Measurements from ENCODE around the gene JCAD. TPM values are rescaled to one million over a fixed set of nuclear protein-coding genes. Genes with fewer than 3 reads are reported as not detected.

The JCAD gene
- total RNA-seq, 4 donors from 2014 or later, result 30.0 to 65.3 (median 44.2) TPM

GRCh38 chr10:30068492-30069223 lies 9.3 kb upstream of the JCAD start:
- Histone ChIP-seq H3K27me3 (no peaks in the 10 kb centered on the region), H3K9me3 (no peaks in the 10 kb centered on the region), H3K4me1 (no peaks in the 10 kb centered on the region), H3K36me3 (no peaks in the 10 kb centered on the region), H3K4me3 (no peak overlapping the region), H3K27ac (no peak overlapping the region)
- TF ChIP-seq EP300 (IDR thresholded peaks at IDR 0.05), result no peak
- no peak for TF ChIP-seq POLR2A (IDR thresholded peaks at IDR 0.05)
- no peak for TF ChIP-seq CTCF (IDR thresholded peaks at IDR 0.05)
- WGBS, 2 donors, result 90 to 96% methylated on average over 4 of the region's 4 CpGs
- DNase-seq (ENCODE audit: low spot score in 2 of 2), result no peak

GRCh38 chr10:30063099-30063498 lies 3.7 kb upstream of the JCAD start:
- Histone ChIP-seq H3K27ac (no peak overlapping the region), H3K4me3 (no peak overlapping the region), H3K27me3 (peaks cover 0 to 4% of the 10 kb centered on the region in 2 donors), H3K9me3 (no peaks in the 10 kb centered on the region), H3K4me1 (peaks cover 0 to 27% (median 0%) of the 10 kb centered on the region in 4 donors), H3K36me3 (no peaks in the 10 kb centered on the region)
- 75 to 83% methylated on average over 3 of the region's 3 CpGs for WGBS, 2 donors
- TF ChIP-seq EP300 (IDR thresholded peaks at IDR 0.05), result no peak
- TF ChIP-seq CTCF (IDR thresholded peaks at IDR 0.05), result no peak
- TF ChIP-seq POLR2A (IDR thresholded peaks at IDR 0.05), result no peak
- DNase-seq (ENCODE audit: low spot score in 2 of 2), result no peak

GRCh38 chr10:30062582-30062981 lies 3.2 kb upstream of the JCAD start:
- H3K27ac ChIP-seq, result no peak overlapping the region
- H3K9me3 ChIP-seq, result no peaks in the 10 kb centered on the region
- no peak overlapping the region for H3K4me3 ChIP-seq
- no peaks in the 10 kb centered on the region for H3K36me3 ChIP-seq
- WGBS, 2 donors, result 90 to 91% methylated on average over 8 of the region's 8 CpGs
- DNase-seq (ENCODE audit: low spot score in 2 of 2), result no peak
- H3K4me1 ChIP-seq, result peaks cover 0 to 27% (median 0%) of the 10 kb centered on the region in 4 donors
- TF ChIP-seq CTCF (IDR thresholded peaks at IDR 0.05) (no peak), POLR2A (IDR thresholded peaks at IDR 0.05) (no peak), EP300 (IDR thresholded peaks at IDR 0.05) (no peak)
- peaks cover 0 to 4% of the 10 kb centered on the region in 2 donors for H3K27me3 ChIP-seq

GRCh38 chr10:30062090-30062489 lies 2.7 kb upstream of the JCAD start:
- Histone ChIP-seq H3K27ac (no peak overlapping the region), H3K27me3 (peaks cover 0 to 4% of the 10 kb centered on the region in 2 donors), H3K4me1 (peaks cover 0 to 28% (median 0%) of the 10 kb centered on the region in 4 donors), H3K36me3 (no peaks in the 10 kb centered on the region), H3K9me3 (no peaks in the 10 kb centered on the region), H3K4me3 (no peak overlapping the region)
- TF ChIP-seq EP300 (IDR thresholded peaks at IDR 0.05), result no peak
- no peak for TF ChIP-seq CTCF (IDR thresholded peaks at IDR 0.05)
- TF ChIP-seq POLR2A (IDR thresholded peaks at IDR 0.05), result no peak
- WGBS, 2 donors, result 54 to 65% methylated on average over 1 of the region's 1 CpG
- DNase-seq (ENCODE audit: low spot score in 2 of 2), result no peak

GRCh38 chr10:30058570-30059132 lies 735 bp downstream of the JCAD start:
- peaks cover 0 to 4% of the 10 kb centered on the region in 2 donors for H3K27me3 ChIP-seq
- H3K36me3 ChIP-seq, result no peaks in the 10 kb centered on the region
- H3K27ac ChIP-seq, result peak overlapping the region; percentile 64 to 93 (median 84)
- H3K4me1 ChIP-seq, result peaks cover 0 to 49% (median 2%) of the 10 kb centered on the region in 4 donors
- DNase-seq (ENCODE audit: low spot score in 2 of 2), result no peak
- TF ChIP-seq EP300 (IDR thresholded peaks at IDR 0.05) (no peak), POLR2A (IDR thresholded peaks at IDR 0.05) (no peak)
- no peaks in the 10 kb centered on the region for H3K9me3 ChIP-seq
- H3K4me3 ChIP-seq, result peak overlapping the region; percentile 53 to 92 (median 78)
- 11 to 17% methylated on average over 21 to 31 of the region's 48 CpGs for WGBS, 2 donors
